Measurements from ENCODE around the gene ICOSLG. TPM values are rescaled to one million over a fixed set of nuclear protein-coding genes. Genes with fewer than 3 reads are reported as not detected.
"Not testable (repeated sequence)": the region's sequence is repeated elsewhere in the genome, so short reads cannot be mapped to it uniquely, and the experiment has no call there.

Gene ICOSLG
- total RNA-seq, 2 donors from 2014 or later, result 2.3 to 4.1 TPM

DNA sequence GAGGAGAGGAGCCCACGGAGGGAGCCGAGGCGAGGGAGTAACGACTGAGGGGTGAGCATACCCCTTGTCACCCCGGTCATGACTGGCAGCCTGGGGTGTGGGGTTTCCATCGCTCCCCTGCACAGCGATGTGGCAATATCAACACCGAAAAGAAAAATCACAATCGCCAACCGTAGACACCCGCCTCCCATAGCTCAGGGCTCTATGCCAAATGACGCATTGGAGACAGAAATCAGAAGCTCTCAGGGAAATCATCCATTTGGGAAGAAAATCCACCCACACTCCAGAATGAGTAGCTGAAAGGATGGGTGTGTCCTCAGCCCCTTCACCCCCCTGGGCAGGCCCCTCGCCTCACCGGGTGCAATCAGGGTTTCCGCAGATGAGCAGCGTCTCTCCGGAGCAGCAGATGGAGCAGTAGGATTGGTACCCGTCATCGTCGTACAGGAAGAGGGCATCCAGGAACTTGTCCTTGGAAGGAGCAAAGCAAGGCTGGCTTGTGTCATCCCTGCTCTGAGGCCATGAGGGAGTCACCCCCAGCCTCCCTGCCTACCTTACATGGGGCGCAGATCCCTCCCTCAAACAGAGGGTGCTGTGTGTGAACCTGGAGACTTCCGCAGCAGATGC lies 18.5 kb upstream of the ICOSLG start:
- ATAC-seq (ENCODE audit: insufficient number of reproducible peaks, low FRiP score, low read depth) (no peak), DNase-seq (ENCODE audit: low spot score) (no peak)
- no peaks in the 10 kb centered on the region for H3K36me3 ChIP-seq
- no peaks in the 10 kb centered on the region for H3K4me1 ChIP-seq (ENCODE audit: control insufficient read depth in 1 of 2, low read depth in 2 of 2)
- no peaks in the 10 kb centered on the region for H3K27me3 ChIP-seq (replicated peaks; ENCODE audit: insufficient read depth)
- no peak overlapping the region for H3K4me3 ChIP-seq
- peaks cover 2% of the 10 kb centered on the region for H3K9me3 ChIP-seq
- H3K27ac ChIP-seq, result no peak overlapping the region
- TF ChIP-seq, protein P1, sequence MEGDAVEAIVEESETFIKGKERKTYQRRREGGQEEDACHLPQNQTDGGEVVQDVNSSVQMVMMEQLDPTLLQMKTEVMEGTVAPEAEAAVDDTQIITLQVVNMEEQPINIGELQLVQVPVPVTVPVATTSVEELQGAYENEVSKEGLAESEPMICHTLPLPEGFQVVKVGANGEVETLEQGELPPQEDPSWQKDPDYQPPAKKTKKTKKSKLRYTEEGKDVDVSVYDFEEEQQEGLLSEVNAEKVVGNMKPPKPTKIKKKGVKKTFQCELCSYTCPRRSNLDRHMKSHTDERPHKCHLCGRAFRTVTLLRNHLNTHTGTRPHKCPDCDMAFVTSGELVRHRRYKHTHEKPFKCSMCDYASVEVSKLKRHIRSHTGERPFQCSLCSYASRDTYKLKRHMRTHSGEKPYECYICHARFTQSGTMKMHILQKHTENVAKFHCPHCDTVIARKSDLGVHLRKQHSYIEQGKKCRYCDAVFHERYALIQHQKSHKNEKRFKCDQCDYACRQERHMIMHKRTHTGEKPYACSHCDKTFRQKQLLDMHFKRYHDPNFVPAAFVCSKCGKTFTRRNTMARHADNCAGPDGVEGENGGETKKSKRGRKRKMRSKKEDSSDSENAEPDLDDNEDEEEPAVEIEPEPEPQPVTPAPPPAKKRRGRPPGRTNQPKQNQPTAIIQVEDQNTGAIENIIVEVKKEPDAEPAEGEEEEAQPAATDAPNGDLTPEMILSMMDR (IDR thresholded peaks at IDR 0.05), result no peak

DNA sequence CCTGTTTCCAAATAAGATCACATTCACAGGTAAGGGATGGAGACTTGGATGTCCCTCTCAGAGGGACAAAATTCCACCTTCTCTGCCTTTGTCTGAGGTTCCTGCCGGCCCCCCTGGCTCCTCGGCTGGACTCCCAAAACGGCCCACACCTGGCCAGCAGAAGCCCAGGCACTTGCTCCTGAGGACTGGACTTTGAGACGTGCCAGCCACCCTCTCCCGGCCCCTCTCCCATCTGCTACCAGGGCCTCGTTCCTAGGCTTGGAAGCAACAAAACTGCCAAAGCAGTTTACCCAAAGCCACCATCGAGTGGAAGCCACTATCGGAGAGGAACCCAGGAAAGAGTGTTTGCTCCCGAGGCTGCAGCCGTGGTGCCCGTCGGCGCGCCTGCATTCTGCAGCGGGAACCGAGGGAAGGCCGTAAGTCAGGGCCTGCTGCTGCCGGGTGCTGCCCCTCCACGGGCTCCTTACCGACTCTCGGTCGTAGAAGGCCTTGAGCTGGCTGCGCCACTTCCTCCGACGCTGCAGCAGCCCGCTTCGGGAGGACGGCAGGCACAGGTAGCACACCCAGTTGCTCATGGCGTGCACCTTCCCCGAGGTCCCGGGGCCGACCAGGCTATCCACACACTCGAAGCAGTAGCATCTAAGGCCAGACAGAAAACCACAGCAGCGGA lies 17.4 kb upstream of the ICOSLG start:
- Histone ChIP-seq H3K27me3 (replicated peaks; ENCODE audit: insufficient read depth) (no peaks in the 10 kb centered on the region), H3K4me3 (no peak overlapping the region), H3K27ac (no peak overlapping the region), H3K36me3 (no peaks in the 10 kb centered on the region), H3K4me1 (ENCODE audit: control insufficient read depth in 1 of 2, low read depth in 2 of 2) (no peaks in the 10 kb centered on the region), H3K9me3 (peaks cover 2% of the 10 kb centered on the region)
- DNase-seq (ENCODE audit: low spot score) (no peak), ATAC-seq (ENCODE audit: insufficient number of reproducible peaks, low FRiP score, low read depth) (no peak)
- TF ChIP-seq, protein P1 (IDR thresholded peaks at IDR 0.05), result no peak

- no peaks in the 10 kb centered on the region for H3K27me3 ChIP-seq (replicated peaks; ENCODE audit: insufficient read depth)
- no peak overlapping the region for H3K27ac ChIP-seq
- ATAC-seq (ENCODE audit: insufficient number of reproducible peaks, low FRiP score, low read depth) (no peak), DNase-seq (ENCODE audit: low spot score) (no peak)
- H3K4me1 ChIP-seq (ENCODE audit: control insufficient read depth in 1 of 2, low read depth in 2 of 2), result no peaks in the 10 kb centered on the region
- peaks cover 2% of the 10 kb centered on the region for H3K9me3 ChIP-seq
- TF ChIP-seq, protein P1 (IDR thresholded peaks at IDR 0.05), result no peak
- no peaks in the 10 kb centered on the region for H3K36me3 ChIP-seq
- no peak overlapping the region for H3K4me3 ChIP-seq
Measured at GRCh38 chr21:44255511-44255981, 14.8 kb upstream of the ICOSLG start.

DNA sequence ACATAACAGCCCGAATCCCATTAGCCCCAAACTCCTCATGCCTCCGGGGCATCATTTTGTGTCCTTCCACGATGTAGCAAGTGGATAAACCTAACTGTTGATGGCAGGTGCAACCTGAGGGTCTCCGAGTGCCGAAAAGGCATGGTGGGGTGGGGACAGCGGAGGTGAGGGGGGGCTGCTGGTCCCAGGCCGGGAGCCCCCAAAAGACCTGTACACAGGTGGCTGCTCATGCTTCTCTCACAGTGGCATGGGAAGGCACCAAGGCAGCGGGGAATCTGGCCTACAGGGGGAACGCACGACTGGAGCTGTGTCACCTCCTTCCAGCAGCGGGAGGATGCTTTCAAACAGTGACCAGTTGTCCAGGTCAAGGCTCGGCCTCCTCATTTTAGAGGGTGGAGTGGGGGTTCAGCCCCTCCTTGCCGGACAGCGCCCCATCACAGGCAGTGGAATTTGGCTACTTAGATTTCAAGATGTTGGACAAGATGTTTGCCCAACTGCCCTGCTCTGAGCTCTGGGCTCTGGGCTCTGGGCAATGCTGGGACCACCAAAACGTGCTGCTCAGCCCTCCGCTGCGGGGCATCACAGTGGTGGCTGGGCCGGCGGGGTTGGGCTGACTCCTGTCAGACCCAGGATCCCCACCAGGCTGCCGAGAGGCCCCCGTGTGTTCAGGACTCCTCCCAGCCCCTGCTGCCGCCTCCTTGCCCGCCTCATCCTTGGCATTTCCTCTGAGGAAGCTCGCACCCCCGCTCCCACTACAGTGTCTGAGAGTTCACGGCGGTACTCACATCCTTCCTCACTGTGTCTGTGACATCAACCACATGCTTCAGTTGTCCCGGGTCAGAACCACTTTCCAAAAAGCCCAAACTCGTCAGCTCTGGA lies 13.3 kb upstream of the ICOSLG start:
- Histone ChIP-seq H3K4me3 (no peak overlapping the region), H3K27ac (no peak overlapping the region), H3K4me1 (ENCODE audit: control insufficient read depth in 1 of 2, low read depth in 2 of 2) (no peaks in the 10 kb centered on the region), H3K9me3 (no peaks in the 10 kb centered on the region), H3K36me3 (no peaks in the 10 kb centered on the region), H3K27me3 (replicated peaks; ENCODE audit: insufficient read depth) (no peaks in the 10 kb centered on the region)
- ATAC-seq (ENCODE audit: insufficient number of reproducible peaks, low FRiP score, low read depth) (no peak), DNase-seq (ENCODE audit: low spot score) (no peak)
- TF ChIP-seq, protein P1 (IDR thresholded peaks at IDR 0.05), result no peak

GRCh38 chr21:44249204-44250037 lies 8.7 kb upstream of the ICOSLG start:
- ATAC-seq (ENCODE audit: insufficient number of reproducible peaks, low FRiP score, low read depth); H3K36me3 ChIP-seq; DNase-seq (ENCODE audit: low spot score): not testable (repeated sequence)

GRCh38 chr21:44247904-44248303 lies 7.2 kb upstream of the ICOSLG start:
- not testable (repeated sequence) for H3K4me3 ChIP-seq; H3K27ac ChIP-seq; H3K4me1 ChIP-seq (ENCODE audit: control insufficient read depth in 1 of 2, low read depth in 2 of 2); ATAC-seq (ENCODE audit: insufficient number of reproducible peaks, low FRiP score, low read depth); H3K9me3 ChIP-seq; H3K36me3 ChIP-seq; H3K27me3 ChIP-seq (replicated peaks; ENCODE audit: insufficient read depth); DNase-seq (ENCODE audit: low spot score)

More at GRCh38 chr21:44249204-44250037, 8.7 kb upstream of the ICOSLG start:
- H3K4me1 ChIP-seq (ENCODE audit: control insufficient read depth in 1 of 2, low read depth in 2 of 2); H3K9me3 ChIP-seq; H3K27ac ChIP-seq; H3K4me3 ChIP-seq; H3K27me3 ChIP-seq (replicated peaks; ENCODE audit: insufficient read depth): not testable (repeated sequence)

GRCh38 chr21:44243980-44244379 lies 3.2 kb upstream of the ICOSLG start:
- not testable (repeated sequence) for H3K9me3 ChIP-seq; H3K4me1 ChIP-seq (ENCODE audit: control insufficient read depth in 1 of 2, low read depth in 2 of 2); H3K27ac ChIP-seq; H3K4me3 ChIP-seq; DNase-seq (ENCODE audit: low spot score); ATAC-seq (ENCODE audit: insufficient number of reproducible peaks, low FRiP score, low read depth); H3K27me3 ChIP-seq (replicated peaks; ENCODE audit: insufficient read depth); H3K36me3 ChIP-seq

GRCh38 chr21:44241281-44241680 lies 538 bp upstream of the ICOSLG start:
- H3K4me1 ChIP-seq (ENCODE audit: control insufficient read depth in 1 of 2, low read depth in 2 of 2); H3K36me3 ChIP-seq; H3K9me3 ChIP-seq; H3K4me3 ChIP-seq; ATAC-seq (ENCODE audit: insufficient number of reproducible peaks, low FRiP score, low read depth); DNase-seq (ENCODE audit: low spot score); H3K27me3 ChIP-seq (replicated peaks; ENCODE audit: insufficient read depth); H3K27ac ChIP-seq: not testable (repeated sequence)

Measured in thoracic aorta (tissue), 2 donors.